Measurements from ENCODE around the gene CBX3. TPM values are rescaled to one million over a fixed set of nuclear protein-coding genes. Genes with fewer than 3 reads are reported as not detected.

The CBX3 gene
- total RNA-seq, 4 donors from 2014 or later: 61.1 to 92.1 (median 83.3) TPM

GRCh38 chr7:26200038-26200443 is 1.5 kb upstream of the CBX3 start:
- H3K36me3 ChIP-seq: peaks cover 14 to 26% of the 10 kb centered on the region in 2 donors
- peak overlapping the region; percentile 98 to 99 (median 99) for H3K27ac ChIP-seq
- H3K9me3 ChIP-seq: no peaks in the 10 kb centered on the region
- peak overlapping the region; percentile 93 to 98 for H3K4me3 ChIP-seq
- ATAC-seq: no peak
- TF ChIP-seq EP300 (IDR thresholded peaks at IDR 0.05): no peak
- no peak for TF ChIP-seq POLR2AphosphoS5 (IDR thresholded peaks at IDR 0.05)
- no peak for TF ChIP-seq POLR2A (IDR thresholded peaks at IDR 0.05)
- no peak for TF ChIP-seq CTCF (IDR thresholded peaks at IDR 0.05)
- H3K27me3 ChIP-seq: no peaks in the 10 kb centered on the region
- peaks cover 25 to 55% (median 34%) of the 10 kb centered on the region in 3 donors for H3K4me1 ChIP-seq
- WGBS, 2 donors (ENCODE audit: low coverage in 1 of 2): 0% methylated on average over 9 to 26 of the region's 29 CpGs

DNA sequence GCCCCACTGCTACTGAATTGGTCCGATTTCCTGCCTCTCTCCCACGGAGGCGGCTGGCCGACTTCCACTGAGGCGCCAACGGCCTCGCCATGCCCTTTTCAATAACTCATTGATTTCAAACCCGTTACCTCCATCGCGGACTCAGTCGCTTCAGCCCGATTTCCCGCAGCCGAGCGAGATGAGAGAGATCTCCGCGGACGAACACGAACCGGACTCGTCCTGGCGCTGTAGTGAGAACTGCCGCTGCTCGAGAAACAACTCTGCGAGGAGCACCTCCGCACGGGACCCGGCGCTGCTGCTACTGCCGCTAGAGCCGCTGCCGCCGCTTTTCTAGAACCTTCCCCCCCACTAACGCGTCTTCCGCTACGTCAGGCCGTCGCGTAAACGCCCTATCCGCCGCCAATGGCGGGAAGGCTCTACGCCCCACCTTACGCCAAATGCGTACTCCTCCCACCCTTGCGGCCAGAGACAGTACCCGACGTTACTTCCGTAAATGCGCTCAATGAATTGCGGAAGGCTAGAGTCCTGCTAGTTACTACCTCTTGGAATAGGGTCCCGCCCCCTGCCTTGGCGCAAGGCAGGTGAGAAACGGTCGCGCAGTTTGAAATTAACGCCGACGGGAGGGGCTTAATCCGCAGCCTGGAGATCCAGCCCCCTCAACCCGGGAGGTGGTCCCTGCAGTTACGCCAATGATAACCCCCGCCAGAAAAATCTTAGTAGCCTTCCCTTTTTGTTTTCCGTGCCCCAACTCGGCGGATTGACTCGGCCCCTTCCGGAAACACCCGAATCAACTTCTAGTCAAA is 900 bp upstream of the CBX3 start, which contains the start of gene HNRNPA2B1:
Gene HNRNPA2B1, minus strand, starts transcription at position 303 of the 803 bp plus-strand sequence. Its CDS starts 169 bp downstream, at position 134.
- peaks cover 21 to 53% (median 28%) of the 10 kb centered on the region in 3 donors for H3K4me1 ChIP-seq
- peak within 1 kb of the TSS; percentile 93 to 98 for H3K4me3 ChIP-seq
- peak; percentile 86 for ATAC-seq
- TF ChIP-seq EP300 (IDR thresholded peaks at IDR 0.05) (no peak), POLR2A (IDR thresholded peaks at IDR 0.05) (peak; percentile 100), CTCF (IDR thresholded peaks at IDR 0.05) (peak in 2 of 4 experiments; percentile 34 to 48), POLR2AphosphoS5 (IDR thresholded peaks at IDR 0.05) (peak; percentile 100)
- WGBS, 2 donors (ENCODE audit: low coverage in 1 of 2): 0 to 2% methylated on average over 13 to 26 of the region's 71 CpGs
- no peaks in the 10 kb centered on the region for H3K9me3 ChIP-seq
- peaks cover 9 to 20% of the 10 kb centered on the region in 2 donors for H3K36me3 ChIP-seq
- H3K27me3 ChIP-seq: no peaks in the 10 kb centered on the region
- H3K27ac ChIP-seq: peak within 1 kb of the TSS; percentile 98 to 99 (median 99)

DNA sequence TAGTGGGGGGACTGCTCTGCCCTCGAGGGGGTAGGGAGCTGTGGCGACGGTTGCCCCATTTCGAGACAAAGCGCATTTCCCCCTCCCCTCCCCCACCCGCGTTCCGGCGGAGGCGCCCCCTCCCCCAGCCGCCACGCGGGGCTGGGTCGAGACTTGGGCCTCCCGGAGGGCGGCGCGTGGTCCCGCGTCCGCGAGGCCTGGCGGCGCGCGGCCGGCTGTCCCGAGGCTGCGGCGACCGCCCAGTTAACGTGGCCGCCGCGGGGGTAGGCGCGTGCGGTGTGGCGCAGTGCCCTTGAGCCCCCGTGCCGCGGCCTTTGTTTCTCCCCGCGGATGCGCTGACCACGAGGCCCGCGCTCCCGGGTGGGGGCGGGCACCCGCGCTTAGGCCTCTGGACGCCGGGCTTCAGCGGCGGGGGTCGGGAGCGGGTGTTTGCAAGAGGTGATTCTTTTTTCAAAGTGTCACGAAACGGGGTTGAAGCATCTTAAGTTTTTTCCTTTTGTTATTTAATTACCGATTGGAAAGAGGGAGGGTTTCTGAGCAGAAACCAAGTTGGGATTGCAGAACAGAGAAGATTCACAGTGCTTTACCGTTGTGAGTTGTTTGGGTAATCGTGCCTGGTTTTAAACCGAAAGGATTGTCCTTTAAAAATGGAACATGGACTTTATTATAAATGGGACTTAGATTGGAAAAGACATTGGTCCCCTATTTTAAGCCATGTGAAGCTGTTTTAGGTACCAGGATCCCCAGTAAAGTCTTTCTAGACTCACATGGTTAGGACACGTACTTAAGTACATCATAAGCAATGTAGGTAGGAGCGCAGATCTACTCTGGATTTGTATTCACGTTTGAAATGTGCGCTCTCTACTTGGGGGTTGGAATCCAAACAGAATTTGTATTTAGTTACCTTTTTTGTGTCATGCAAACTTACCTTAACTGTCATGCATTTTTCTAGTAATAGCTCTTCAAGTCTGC is 760 bp downstream of the CBX3 start:
- peak overlapping the region; percentile 93 to 99 (median 98) for H3K27ac ChIP-seq
- 0 to 4% methylated on average over 10 to 13 of the region's 68 CpGs for WGBS, 2 donors (ENCODE audit: low coverage in 1 of 2)
- H3K4me3 ChIP-seq: peak overlapping the region; percentile 93 to 98
- peak; percentile 7 for ATAC-seq
- H3K4me1 ChIP-seq: peaks cover 4 to 44% (median 12%) of the 10 kb centered on the region in 3 donors
- H3K27me3 ChIP-seq: no peaks in the 10 kb centered on the region
- peaks cover 0 to 15% of the 10 kb centered on the region in 2 donors for H3K36me3 ChIP-seq
- no peaks in the 10 kb centered on the region for H3K9me3 ChIP-seq
- TF ChIP-seq POLR2A (IDR thresholded peaks at IDR 0.05): no peak

DNA sequence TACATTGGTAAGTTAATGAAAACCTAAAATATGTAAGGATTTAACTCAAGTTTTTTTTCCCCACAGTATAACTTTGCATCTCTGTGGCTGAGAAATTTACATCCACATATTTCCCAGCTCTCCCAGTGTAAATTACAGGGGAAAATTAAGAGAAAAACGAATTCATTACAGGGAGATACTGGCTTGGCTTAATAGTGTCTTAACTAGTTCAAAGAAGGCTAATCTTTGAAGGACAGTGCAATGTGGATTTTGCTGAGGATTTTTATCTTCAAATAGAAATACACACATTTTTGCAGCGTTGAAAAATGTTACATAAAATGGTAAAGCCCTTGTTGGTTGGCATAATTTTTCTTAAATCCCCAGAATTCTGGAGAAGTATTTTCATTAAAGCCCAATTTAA is 1.5 kb downstream of the CBX3 start:
- Histone ChIP-seq H3K4me3 (peak overlapping the region in 1 of 2 donors; percentile 93), H3K9me3 (no peaks in the 10 kb centered on the region), H3K27ac (peak overlapping the region in 3 of 4 donors; percentile 98 to 99 (median 99)), H3K27me3 (no peaks in the 10 kb centered on the region), H3K4me1 (peaks cover 4 to 38% (median 8%) of the 10 kb centered on the region in 3 donors), H3K36me3 (peaks cover 0 to 19% of the 10 kb centered on the region in 2 donors)
- ATAC-seq: no peak
- WGBS, 2 donors (ENCODE audit: low coverage in 1 of 2): 5 to 14% methylated on average over 2 of the region's 2 CpGs
- no peak for TF ChIP-seq POLR2A (IDR thresholded peaks at IDR 0.05)
- no peak for TF ChIP-seq POLR2AphosphoS5 (IDR thresholded peaks at IDR 0.05)
- TF ChIP-seq CTCF (IDR thresholded peaks at IDR 0.05): no peak
- no peak for TF ChIP-seq EP300 (IDR thresholded peaks at IDR 0.05)

GRCh38 chr7:26208040-26208439 is 6.5 kb downstream of the CBX3 start:
- WGBS, 2 donors (ENCODE audit: low coverage in 1 of 2): 70 to 78% methylated on average over 3 to 5 of the region's 5 CpGs
- Histone ChIP-seq H3K4me3 (no peak overlapping the region), H3K9me3 (no peaks in the 10 kb centered on the region), H3K27me3 (no peaks in the 10 kb centered on the region), H3K4me1 (peaks cover 4 to 32% (median 6%) of the 10 kb centered on the region in 3 donors), H3K36me3 (peaks cover 0 to 69% of the 10 kb centered on the region in 2 donors), H3K27ac (no peak overlapping the region)
- TF ChIP-seq POLR2AphosphoS5 (IDR thresholded peaks at IDR 0.05) (no peak), POLR2A (IDR thresholded peaks at IDR 0.05) (no peak), EP300 (IDR thresholded peaks at IDR 0.05) (no peak)
- no peak for ATAC-seq
